ENCODE measurements around the gene LPO.

DNA sequence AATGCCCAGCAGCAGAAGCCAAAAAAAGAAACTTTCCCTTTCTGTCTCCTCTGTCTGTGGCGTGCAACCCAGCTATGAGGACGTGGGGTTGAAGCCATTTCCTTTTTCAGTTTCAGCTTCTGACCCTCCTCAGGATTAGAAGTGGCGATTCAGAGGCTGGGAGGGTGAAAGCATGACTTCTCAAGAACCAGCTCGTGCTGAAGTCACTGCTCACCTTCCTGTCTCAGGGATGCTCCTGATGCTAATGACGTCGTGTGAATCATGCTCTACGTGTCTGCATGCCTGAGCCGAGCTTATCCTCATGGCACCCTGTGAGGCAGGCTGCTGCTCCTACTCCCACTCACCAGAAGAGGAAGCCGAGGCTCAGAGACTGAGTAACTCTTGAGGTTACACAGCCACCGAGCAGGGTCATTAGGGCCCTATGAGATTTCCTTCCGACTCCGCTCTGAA, 5.7 kb upstream of the LPO start:
- TF ChIP-seq, protein P1, sequence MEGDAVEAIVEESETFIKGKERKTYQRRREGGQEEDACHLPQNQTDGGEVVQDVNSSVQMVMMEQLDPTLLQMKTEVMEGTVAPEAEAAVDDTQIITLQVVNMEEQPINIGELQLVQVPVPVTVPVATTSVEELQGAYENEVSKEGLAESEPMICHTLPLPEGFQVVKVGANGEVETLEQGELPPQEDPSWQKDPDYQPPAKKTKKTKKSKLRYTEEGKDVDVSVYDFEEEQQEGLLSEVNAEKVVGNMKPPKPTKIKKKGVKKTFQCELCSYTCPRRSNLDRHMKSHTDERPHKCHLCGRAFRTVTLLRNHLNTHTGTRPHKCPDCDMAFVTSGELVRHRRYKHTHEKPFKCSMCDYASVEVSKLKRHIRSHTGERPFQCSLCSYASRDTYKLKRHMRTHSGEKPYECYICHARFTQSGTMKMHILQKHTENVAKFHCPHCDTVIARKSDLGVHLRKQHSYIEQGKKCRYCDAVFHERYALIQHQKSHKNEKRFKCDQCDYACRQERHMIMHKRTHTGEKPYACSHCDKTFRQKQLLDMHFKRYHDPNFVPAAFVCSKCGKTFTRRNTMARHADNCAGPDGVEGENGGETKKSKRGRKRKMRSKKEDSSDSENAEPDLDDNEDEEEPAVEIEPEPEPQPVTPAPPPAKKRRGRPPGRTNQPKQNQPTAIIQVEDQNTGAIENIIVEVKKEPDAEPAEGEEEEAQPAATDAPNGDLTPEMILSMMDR (IDR thresholded peaks at IDR 0.05; ENCODE audit: borderline replicate concordance, extremely low read depth, low read length, poor library complexity, severe bottlenecking) = no peak
- TF ChIP-seq EZH2 (IDR thresholded peaks at IDR 0.05; ENCODE audit: borderline replicate concordance, low read depth, low read length, severe bottlenecking) = no peak
